K562 (cell line): Measurements from ENCODE around the gene NET1. TPM values are rescaled to one million over a fixed set of nuclear protein-coding genes. Genes with fewer than 3 reads are reported as not detected.

Source experiments
- CBFA2T3 ChIP-seq: fragments of 450-650 bp; IDR thresholded peaks from 2 replicates; pipeline ENCODE4 v1.6.1; 2017
- LARP7 ChIP-seq: fragments of 450-650 bp; IDR thresholded peaks from 2 replicates; pipeline ENCODE4 v1.6.1; 2016
- NR3C1 ChIP-seq: sonication (generic); formaldehyde crosslinking; IDR thresholded peaks from 2 replicates; pipeline ENCODE4 v1.8.1; 2022; ENCODE audit warnings: missing genetic modification reagents
- OTX1 ChIP-seq: fragments of 450-650 bp; formaldehyde crosslinking; IDR thresholded peaks from 2 replicates; pipeline ENCODE4 v1.4.0; 2022; ENCODE audit warnings: mild to moderate bottlenecking
- PYGO2 ChIP-seq: fragments of 450-650 bp; IDR thresholded peaks from 2 replicates; pipeline ENCODE4 v1.6.1; 2016; ENCODE audit warnings: mild to moderate bottlenecking, missing genetic modification characterization, moderate library complexity, missing compliant biosample characterization
- RBM22 ChIP-seq: fragments of 200-400 bp; formaldehyde crosslinking; IDR thresholded peaks from 2 replicates; pipeline ENCODE4 v1.6.1; 2018; ENCODE audit warnings: low read length, low read depth; ENCODE audit not compliant: poor library complexity, severe bottlenecking
- SAP30 ChIP-seq: fragments of 200-600 bp; sonication (generic); IDR thresholded peaks from 2 replicates; pipeline ENCODE4 v1.6.1; 2012; ENCODE audit warnings: borderline replicate concordance, low read depth, mild to moderate bottlenecking, moderate library complexity, low read length, control low read depth, inconsistent platforms; ENCODE audit not compliant: insufficient read depth, poor library complexity, severe bottlenecking
- SRSF1 ChIP-seq: fragments of 200-400 bp; formaldehyde crosslinking; IDR thresholded peaks from 2 replicates; pipeline ENCODE4 v1.6.1; 2017; ENCODE audit warnings: mild to moderate bottlenecking, low read depth, low read length, moderate library complexity
- TBP ChIP-seq: optimal IDR thresholded peaks from 2 replicates; pipeline ENCODE3; 2011; ENCODE audit warnings: low read depth, low read length, improper control_type of control experiment
- TEAD2 ChIP-seq: fragments of 450-650 bp; IDR thresholded peaks from 2 replicates; pipeline ENCODE4 v1.6.1; 2016; ENCODE audit warnings: missing genetic modification characterization, control low read depth, missing compliant biosample characterization
- ZNF197 ChIP-seq: fragments of 200-800 bp; sonication (Bioruptor generic); IDR thresholded peaks from 2 replicates; pipeline ENCODE4 v1.6.1; 2016; ENCODE audit warnings: low read depth, missing genetic modification characterization, missing compliant biosample characterization
- ZNF239 ChIP-seq: fragments of 250-450 bp; sonication (Bioruptor Pico); IDR thresholded peaks from 2 replicates; pipeline ENCODE4 v1.4.0; 2020; ENCODE audit warnings: mild to moderate bottlenecking
- polyA plus RNA-seq, 8 experiments: library from polyadenylated mRNA; depleted of rRNA in 4 of 8; stranded (reverse) in 5 of 8; unstranded in 3 of 8; fragments of >200 nt; fragmentation: Nextera tagmentation in 2 of 8; fragmentation: Illumina TruSeq in 1 of 8; extraction: Ambion mirVana in 2 of 8; extraction: Trizol in 1 of 8; gene quantifications; 2 replicates each; pipeline versions ENCODE4 v1.2.1 to v1.2.3, GENCODE V29; 2011 to 2014; ENCODE audit warnings: inconsistent platforms in 1 of 8, missing spikeins in 1 of 8
- total RNA-seq, 7 experiments: library from RNA; depleted of rRNA in 6 of 7; stranded (reverse); fragments of >200 nt in 6 of 7; fragmentation: Illumina TruSeq in 2 of 7; extraction: Trizol in 2 of 7; gene quantifications; 2 replicates each; pipeline versions ENCODE4 v1.2.1 to v1.2.3, GENCODE V29; 2011 to 2021; ENCODE audit warnings: low replicate concordance in 1 of 7
- TF ChIP-seq, protein P1 (sequence below): IDR thresholded peaks from 2 replicates; pipeline ENCODE4 v1.6.1; 2011; ENCODE audit not compliant: insufficient read length; ENCODE audit errors: extremely low read depth
- TF ChIP-seq, protein P2 (sequence below): fragments of 450-650 bp; IDR thresholded peaks from 2 replicates; pipeline ENCODE4 v1.6.1; 2018; ENCODE audit warnings: mild to moderate bottlenecking, low read depth; ENCODE audit not compliant: partially characterized antibody
- TF ChIP-seq, protein P3 (sequence below): fragments of 250-450 bp; sonication (Bioruptor Pico); IDR thresholded peaks from 2 replicates; pipeline ENCODE4 v1.5.1; 2021; ENCODE audit warnings: mild to moderate bottlenecking
- TF ChIP-seq, protein P4 (sequence below), 2 experiments: IDR thresholded peaks; 2 replicates each; pipeline ENCODE4 v1.6.1; 2012; ENCODE audit warnings: improper control_type of control experiment in 2 of 2, low read depth in 2 of 2, low read length in 2 of 2, borderline replicate concordance in 1 of 2
- TF ChIP-seq, protein P5 (sequence below): IDR thresholded peaks from 3 replicates; pipeline ENCODE4 v1.6.1; 2011; ENCODE audit warnings: borderline replicate concordance, mild to moderate bottlenecking; ENCODE audit not compliant: insufficient read length, insufficient read depth
- TF ChIP-seq, protein P6 (sequence below): sonication (generic); formaldehyde crosslinking; IDR thresholded peaks from 2 replicates; pipeline ENCODE4 v1.8.0; 2022; ENCODE audit warnings: missing genetic modification reagents, mild to moderate bottlenecking, moderate library complexity, borderline replicate concordance

NET1 gene
- total and polyA plus RNA-seq, 9 of the 15 experiments (the other 6 are each of a cell fraction or from before 2014, with no cell fraction given): 47.4 to 258 (median 106) TPM

DNA sequence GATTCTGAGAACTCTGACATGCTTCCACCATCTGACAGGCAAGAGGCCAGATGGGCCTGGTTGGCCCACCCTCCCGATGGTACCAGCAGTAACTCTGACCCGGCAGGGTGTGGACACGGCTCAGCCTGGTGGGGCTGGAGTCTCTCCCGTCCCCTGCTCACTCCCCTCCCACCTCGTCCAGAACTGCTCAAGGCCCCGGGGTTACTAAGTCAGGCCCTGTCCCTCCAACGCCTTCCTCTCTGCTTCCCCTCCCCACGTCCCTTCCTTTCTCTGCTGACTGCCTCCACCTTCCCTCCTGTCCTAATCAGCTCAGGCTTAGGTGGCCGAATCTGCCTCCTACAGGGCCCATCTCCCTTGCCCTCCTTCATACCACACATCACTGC lies 74.5 kb downstream of the NET1 start (continued):
- TF ChIP-seq, protein P1, sequence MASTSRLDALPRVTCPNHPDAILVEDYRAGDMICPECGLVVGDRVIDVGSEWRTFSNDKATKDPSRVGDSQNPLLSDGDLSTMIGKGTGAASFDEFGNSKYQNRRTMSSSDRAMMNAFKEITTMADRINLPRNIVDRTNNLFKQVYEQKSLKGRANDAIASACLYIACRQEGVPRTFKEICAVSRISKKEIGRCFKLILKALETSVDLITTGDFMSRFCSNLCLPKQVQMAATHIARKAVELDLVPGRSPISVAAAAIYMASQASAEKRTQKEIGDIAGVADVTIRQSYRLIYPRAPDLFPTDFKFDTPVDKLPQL: no peak
- TF ChIP-seq LARP7 (peak; percentile 75; the same call in 1 of the 2 replicates), ZNF197 (CRISPR knock-in tag) (no peak), TEAD2 (tag) (no peak), TBP (peak; percentile 15), CBFA2T3 (peak; percentile 18; the same call in 1 of the 2 replicates), OTX1 (CRISPR knock-in tag) (peak; percentile 78; the same call in 1 of the 2 replicates), PYGO2 (tag) (no peak), NR3C1 (CRISPR knock-in tag) (no peak), RBM22 (no peak), ZNF239 (CRISPR knock-in tag) (no peak), SAP30 (peak; percentile 42), SRSF1 (no peak)
- TF ChIP-seq, protein P2, sequence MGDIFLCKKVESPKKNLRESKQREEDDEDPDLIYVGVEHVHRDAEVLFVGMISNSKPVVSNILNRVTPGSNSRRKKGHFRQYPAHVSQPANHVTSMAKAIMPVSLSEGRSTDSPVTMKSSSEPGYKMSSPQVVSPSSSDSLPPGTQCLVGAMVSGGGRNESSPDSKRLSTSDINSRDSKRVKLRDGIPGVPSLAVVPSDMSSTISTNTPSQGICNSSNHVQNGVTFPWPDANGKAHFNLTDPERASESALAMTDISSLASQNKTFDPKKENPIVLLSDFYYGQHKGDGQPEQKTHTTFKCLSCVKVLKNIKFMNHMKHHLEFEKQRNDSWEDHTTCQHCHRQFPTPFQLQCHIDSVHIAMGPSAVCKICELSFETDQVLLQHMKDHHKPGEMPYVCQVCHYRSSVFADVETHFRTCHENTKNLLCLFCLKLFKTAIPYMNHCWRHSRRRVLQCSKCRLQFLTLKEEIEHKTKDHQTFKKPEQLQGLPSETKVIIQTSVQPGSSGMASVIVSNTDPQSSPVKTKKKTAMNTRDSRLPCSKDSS: no peak
- TF ChIP-seq, protein P3, sequence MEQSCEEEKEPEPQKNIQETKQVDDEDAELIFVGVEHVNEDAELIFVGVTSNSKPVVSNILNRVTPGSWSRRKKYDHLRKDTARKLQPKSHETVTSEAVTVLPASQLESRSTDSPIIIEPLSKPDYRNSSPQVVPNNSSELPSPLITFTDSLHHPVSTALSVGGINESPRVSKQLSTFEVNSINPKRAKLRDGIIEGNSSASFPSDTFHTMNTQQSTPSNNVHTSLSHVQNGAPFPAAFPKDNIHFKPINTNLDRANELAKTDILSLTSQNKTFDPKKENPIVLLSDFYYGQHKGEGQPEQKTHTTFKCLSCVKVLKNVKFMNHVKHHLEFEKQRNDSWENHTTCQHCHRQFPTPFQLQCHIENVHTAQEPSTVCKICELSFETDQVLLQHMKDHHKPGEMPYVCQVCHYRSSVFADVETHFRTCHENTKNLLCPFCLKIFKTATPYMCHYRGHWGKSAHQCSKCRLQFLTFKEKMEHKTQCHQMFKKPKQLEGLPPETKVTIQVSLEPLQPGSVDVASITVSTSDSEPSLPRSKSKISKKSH (CRISPR knock-in tag): no peak
- TF ChIP-seq, protein P4, sequence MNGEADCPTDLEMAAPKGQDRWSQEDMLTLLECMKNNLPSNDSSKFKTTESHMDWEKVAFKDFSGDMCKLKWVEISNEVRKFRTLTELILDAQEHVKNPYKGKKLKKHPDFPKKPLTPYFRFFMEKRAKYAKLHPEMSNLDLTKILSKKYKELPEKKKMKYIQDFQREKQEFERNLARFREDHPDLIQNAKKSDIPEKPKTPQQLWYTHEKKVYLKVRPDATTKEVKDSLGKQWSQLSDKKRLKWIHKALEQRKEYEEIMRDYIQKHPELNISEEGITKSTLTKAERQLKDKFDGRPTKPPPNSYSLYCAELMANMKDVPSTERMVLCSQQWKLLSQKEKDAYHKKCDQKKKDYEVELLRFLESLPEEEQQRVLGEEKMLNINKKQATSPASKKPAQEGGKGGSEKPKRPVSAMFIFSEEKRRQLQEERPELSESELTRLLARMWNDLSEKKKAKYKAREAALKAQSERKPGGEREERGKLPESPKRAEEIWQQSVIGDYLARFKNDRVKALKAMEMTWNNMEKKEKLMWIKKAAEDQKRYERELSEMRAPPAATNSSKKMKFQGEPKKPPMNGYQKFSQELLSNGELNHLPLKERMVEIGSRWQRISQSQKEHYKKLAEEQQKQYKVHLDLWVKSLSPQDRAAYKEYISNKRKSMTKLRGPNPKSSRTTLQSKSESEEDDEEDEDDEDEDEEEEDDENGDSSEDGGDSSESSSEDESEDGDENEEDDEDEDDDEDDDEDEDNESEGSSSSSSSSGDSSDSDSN (IDR thresholded peaks at IDR 0.05; ENCODE audit: borderline replicate concordance in 1 of 2, low read depth in 2 of 2, low read length in 2 of 2): peak in 1 of 2 experiments; percentile 71; a peak in 2 of 4 replicates
- TF ChIP-seq, protein P5, sequence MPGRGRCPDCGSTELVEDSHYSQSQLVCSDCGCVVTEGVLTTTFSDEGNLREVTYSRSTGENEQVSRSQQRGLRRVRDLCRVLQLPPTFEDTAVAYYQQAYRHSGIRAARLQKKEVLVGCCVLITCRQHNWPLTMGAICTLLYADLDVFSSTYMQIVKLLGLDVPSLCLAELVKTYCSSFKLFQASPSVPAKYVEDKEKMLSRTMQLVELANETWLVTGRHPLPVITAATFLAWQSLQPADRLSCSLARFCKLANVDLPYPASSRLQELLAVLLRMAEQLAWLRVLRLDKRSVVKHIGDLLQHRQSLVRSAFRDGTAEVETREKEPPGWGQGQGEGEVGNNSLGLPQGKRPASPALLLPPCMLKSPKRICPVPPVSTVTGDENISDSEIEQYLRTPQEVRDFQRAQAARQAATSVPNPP: no peak
- TF ChIP-seq, protein P6, sequence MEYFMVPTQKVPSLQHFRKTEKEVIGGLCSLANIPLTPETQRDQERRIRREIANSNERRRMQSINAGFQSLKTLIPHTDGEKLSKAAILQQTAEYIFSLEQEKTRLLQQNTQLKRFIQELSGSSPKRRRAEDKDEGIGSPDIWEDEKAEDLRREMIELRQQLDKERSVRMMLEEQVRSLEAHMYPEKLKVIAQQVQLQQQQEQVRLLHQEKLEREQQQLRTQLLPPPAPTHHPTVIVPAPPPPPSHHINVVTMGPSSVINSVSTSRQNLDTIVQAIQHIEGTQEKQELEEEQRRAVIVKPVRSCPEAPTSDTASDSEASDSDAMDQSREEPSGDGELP (CRISPR knock-in tag): no peak; the same call in 1 of the 2 replicates
